ENCODE results near the gene OAS2.

Gene OAS2

GRCh38 chr12:113051759-113052158, 73.4 kb downstream of the OAS2 start:
- H4K20me1 ChIP-seq (ENCODE audit: insufficient read depth), result no peaks in the 10 kb centered on the region
- no peaks in the 10 kb centered on the region for H3K36me3 ChIP-seq (ENCODE audit: insufficient read depth)
- no peak overlapping the region for H3K4me3 ChIP-seq (IDR thresholded peaks at IDR 0.05; ENCODE audit: insufficient read depth, low read depth, low read length)
- H3K79me2 ChIP-seq (ENCODE audit: insufficient read depth, low read depth), result no peaks in the 10 kb centered on the region
- no peak overlapping the region for H3K9ac ChIP-seq
- TF ChIP-seq CTCF (conservative IDR thresholded peaks at IDR 0.05; ENCODE audit: low read depth, low read length), result no peak
- no peak overlapping the region for H3K27ac ChIP-seq
- H3K27me3 ChIP-seq (ENCODE audit: insufficient read depth, low read depth), result no peaks in the 10 kb centered on the region
- no peak overlapping the region for H2AFZ ChIP-seq (ENCODE audit: low read depth)
- H3K4me1 ChIP-seq (ENCODE audit: low read depth, poor library complexity, severe bottlenecking), result peaks cover 16% of the 10 kb centered on the region
- no peak overlapping the region for H3K4me2 ChIP-seq

- Histone ChIP-seq H3K4me2 (no peak overlapping the region), H2AFZ (ENCODE audit: low read depth) (no peak overlapping the region), H3K4me1 (ENCODE audit: low read depth, poor library complexity, severe bottlenecking) (peaks cover 16% of the 10 kb centered on the region), H3K36me3 (ENCODE audit: insufficient read depth) (no peaks in the 10 kb centered on the region), H3K9ac (no peak overlapping the region), H3K79me2 (ENCODE audit: insufficient read depth, low read depth) (no peaks in the 10 kb centered on the region), H3K27me3 (ENCODE audit: insufficient read depth, low read depth) (no peaks in the 10 kb centered on the region), H4K20me1 (ENCODE audit: insufficient read depth) (no peaks in the 10 kb centered on the region), H3K27ac (no peak overlapping the region), H3K4me3 (IDR thresholded peaks at IDR 0.05; ENCODE audit: insufficient read depth, low read depth, low read length) (no peak overlapping the region)
- TF ChIP-seq CTCF (conservative IDR thresholded peaks at IDR 0.05; ENCODE audit: low read depth, low read length), result no peak
These were observed 74.0 kb downstream of the OAS2 start for GRCh38 chr12:113052326-113052725.

GRCh38 chr12:113054948-113055486, 76.7 kb downstream of the OAS2 start:
- H3K36me3 ChIP-seq (ENCODE audit: insufficient read depth), result no peaks in the 10 kb centered on the region
- H3K9ac ChIP-seq, result no peak overlapping the region
- no peaks in the 10 kb centered on the region for H3K79me2 ChIP-seq (ENCODE audit: insufficient read depth, low read depth)
- H3K4me2 ChIP-seq, result no peak overlapping the region
- no peak overlapping the region for H2AFZ ChIP-seq (ENCODE audit: low read depth)
- no peak overlapping the region for H3K4me3 ChIP-seq (IDR thresholded peaks at IDR 0.05; ENCODE audit: insufficient read depth, low read depth, low read length)
- no peaks in the 10 kb centered on the region for H4K20me1 ChIP-seq (ENCODE audit: insufficient read depth)
- H3K27ac ChIP-seq, result no peak overlapping the region
- TF ChIP-seq CTCF (conservative IDR thresholded peaks at IDR 0.05; ENCODE audit: low read depth, low read length), result no peak
- H3K27me3 ChIP-seq (ENCODE audit: insufficient read depth, low read depth), result no peaks in the 10 kb centered on the region
- H3K4me1 ChIP-seq (ENCODE audit: low read depth, poor library complexity, severe bottlenecking), result no peaks in the 10 kb centered on the region

- no peaks in the 10 kb centered on the region for H3K79me2 ChIP-seq (ENCODE audit: insufficient read depth, low read depth)
- no peak overlapping the region for H3K4me2 ChIP-seq
- no peak overlapping the region for H2AFZ ChIP-seq (ENCODE audit: low read depth)
- H3K36me3 ChIP-seq (ENCODE audit: insufficient read depth), result no peaks in the 10 kb centered on the region
- no peak overlapping the region for H3K27ac ChIP-seq
- H3K27me3 ChIP-seq (ENCODE audit: insufficient read depth, low read depth), result no peaks in the 10 kb centered on the region
- no peak for TF ChIP-seq CTCF (conservative IDR thresholded peaks at IDR 0.05; ENCODE audit: low read depth, low read length)
- H3K4me1 ChIP-seq (ENCODE audit: low read depth, poor library complexity, severe bottlenecking), result no peaks in the 10 kb centered on the region
- no peaks in the 10 kb centered on the region for H4K20me1 ChIP-seq (ENCODE audit: insufficient read depth)
- H3K4me3 ChIP-seq (IDR thresholded peaks at IDR 0.05; ENCODE audit: insufficient read depth, low read depth, low read length), result no peak overlapping the region
- H3K9ac ChIP-seq, result no peak overlapping the region
These were observed 77.5 kb downstream of the OAS2 start for GRCh38 chr12:113055594-113056380.
